ENCODE data around the gene PRG3.
"Not testable (repeated sequence)": the region's sequence is repeated elsewhere in the genome, so short reads cannot be mapped to it uniquely, and the experiment has no call there.

Gene PRG3

DNA sequence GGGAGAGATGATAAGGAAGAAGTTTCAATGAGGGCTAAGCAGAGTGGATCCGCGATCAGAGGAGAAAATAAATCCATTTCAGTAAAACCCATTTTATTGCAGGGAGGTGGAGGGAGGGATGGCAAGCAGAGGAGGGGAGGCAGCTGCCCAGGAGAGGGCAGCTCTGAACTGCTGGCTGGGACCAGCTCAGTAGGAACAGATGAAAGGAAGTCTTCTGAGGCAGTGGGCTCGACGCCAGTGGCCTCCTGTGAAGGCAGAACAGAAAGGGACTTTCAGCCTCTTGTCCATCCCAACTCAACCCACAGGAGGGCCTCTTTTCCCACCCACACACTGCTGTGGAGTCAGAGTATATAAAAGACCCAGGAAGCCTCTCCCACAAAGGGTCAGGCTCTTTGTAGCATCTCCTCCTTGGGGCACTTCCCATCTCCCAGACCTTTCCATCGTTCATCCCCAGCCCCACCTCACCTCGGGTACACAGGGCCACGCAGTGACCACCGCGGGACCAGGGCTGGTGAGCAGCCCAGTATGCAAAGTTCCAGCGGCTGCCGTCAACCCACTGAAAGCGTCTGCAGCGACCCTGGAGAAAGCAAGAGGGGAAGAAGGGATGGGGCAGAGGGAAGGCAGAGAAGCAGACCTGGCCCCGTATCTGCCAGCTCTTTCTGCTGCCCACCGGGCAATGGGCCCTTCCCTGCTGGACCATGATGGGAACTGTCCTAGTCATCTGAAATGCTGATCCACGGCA, 6.5 kb upstream of the PRG3 start:
- DNase-seq (ENCODE audit: low spot score) = no peak

DNA sequence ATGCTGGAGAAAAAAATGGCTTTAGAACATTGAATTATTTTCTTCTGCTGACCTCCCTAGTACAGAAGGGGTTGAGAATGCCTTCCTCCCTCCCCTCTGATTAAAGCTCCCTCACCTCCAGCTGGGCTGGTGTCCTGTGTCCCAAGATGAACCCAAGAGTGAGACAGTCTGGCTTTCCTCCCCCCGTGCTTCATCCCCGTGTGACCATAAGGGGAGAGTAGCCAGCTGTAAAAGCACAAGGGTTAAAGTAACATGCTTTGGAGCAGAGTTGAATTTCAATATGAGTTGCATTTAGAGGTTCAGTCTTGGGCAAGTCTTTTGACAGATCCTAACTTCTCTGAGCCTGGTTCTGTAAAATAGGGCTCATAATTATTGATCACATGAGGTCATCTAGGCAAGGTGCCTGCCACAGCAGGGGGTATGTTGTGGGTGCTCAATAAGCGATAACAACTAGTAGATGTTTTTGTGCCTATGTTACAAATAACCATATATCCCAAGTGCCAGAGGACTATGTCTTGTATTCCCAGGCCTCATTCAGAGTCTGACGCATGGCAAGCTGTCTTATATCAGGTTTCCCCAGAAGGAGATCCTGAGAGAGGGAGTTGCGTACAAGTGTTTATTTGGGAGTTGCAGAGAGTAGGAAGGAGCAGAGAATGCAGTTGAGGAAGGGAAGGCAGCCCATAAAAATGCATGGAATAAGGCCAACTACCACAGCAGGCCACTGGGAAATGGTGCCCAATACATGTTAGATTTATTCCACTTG, 5.4 kb upstream of the PRG3 start:
- no peak for DNase-seq (ENCODE audit: low spot score)

DNA sequence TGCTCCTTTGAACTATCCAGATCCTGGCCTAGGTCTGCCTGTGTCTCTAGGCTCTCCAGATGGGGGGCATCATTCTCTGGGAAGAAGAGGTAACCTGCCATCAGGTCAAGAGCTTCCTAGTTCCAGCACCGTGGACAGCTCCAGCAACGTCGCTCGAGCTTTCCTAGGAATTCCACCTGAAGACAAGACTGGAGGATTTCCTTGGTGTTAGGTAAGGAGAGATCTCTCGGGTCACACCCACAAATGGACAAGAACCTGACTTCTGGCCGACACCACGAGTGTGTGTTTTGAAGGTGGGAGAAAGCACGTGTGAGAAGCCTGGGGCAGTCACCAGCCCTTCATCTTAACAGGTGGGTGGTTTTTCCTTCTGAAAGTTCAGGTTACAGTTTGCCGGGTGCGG, 1.2 kb downstream of the PRG3 start:
- no peak for DNase-seq (ENCODE audit: low spot score)

DNA sequence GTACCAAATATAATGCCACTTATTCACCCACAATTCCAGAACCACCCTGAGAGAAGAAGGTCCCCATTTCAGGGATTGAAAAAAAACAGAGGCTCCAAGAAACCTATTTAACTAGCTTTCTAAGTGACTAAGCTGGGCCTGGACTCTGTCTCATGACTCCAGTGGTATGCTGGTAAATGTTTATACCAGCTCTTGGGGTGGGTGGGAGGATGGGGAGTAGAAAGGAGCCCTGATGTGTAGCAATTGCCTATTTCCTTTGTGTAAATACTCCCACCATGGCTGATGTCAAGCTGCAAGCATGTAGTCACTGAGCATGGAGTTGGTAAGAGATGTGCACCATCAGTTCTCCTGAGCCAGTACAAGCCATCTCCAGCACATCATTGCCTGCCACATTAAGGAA, 2.8 kb downstream of the PRG3 start:
- DNase-seq (ENCODE audit: low spot score) = no peak

DNA sequence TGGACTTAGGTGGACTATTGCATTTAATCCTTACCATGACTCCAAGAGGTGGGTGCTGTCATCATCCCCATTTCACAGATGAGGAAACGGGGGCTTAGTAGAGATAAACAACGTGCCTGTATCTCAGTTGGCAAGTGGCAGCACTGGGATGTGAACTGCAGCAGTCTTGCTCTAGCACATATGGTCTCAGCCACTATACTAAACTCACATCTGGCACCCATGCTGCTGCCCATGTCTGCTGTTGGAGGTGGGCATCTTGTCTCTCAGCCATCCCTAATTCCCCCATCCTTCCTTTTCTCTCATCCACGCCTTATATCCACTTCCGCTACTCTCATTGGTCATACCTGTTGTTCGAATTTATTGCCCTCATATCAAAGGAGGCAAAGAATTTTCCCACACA, 3.8 kb downstream of the PRG3 start:
- DNase-seq (ENCODE audit: low spot score) = no peak

DNA sequence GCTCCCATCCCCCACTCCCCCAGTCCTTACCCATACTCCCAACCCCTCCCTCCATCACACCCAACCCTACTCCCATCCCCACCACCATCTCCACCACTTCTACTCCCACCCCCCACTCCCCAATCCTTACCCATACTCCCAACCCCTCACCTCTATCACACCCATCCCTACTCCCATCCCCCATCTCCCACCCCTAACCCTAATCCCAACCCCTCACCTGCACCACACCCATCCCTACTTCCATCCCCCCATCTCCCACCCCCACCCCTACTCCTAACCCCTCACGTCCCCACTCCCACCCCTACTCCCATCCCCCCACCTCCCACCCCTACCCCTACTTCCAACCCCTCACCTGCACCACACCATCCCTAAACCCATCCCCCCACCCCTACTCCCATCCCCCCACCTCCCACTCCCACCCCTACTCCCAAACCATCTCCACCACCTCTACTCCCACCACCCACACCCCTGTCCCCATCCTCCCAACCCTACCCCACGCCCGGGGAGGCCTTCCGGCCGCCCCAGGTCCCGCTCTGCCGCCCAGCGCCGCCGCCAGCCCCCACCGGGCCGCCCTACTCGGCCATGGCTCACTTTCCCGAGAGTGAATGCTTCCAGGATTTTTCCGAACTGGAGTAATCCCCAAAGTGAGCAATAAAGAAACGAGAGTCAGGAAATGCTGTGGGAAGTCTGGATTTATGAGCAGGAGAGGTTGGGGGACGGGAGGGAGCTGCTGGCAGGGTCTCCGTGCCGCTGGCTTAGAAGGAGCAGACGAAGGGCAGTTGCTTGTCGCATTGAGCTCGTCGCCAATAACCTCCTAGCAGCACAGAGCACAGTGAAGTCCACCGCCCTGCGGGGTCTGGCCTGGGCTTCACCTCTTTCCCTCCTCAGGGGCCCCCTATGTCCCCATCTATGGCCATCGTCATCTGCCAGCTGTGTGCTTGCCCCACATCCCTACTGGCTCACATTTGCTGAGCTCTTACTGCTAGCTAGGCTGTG, 4.6 kb downstream of the PRG3 start:
- no peak for DNase-seq (ENCODE audit: low spot score)

DNA sequence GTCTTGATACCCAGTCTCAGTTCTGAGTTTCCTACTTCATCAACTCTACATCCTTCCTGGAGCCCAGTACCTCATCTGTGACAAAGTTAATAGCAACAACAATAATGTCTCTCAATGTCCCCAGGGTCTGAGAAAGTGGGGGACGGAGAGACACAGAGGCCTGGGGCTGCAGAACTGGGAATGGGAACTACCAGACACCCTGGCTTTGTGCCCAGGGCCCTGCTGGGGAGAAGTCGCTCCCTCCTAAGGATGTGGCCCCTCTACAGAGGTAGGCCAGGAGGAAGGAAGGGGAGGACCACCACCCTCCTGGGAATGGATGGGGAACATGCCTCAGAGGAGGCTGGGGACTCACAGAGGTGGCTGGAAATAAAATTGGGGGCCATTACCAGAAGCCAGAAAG, 5.5 kb downstream of the PRG3 start:
- no peak for DNase-seq (ENCODE audit: low spot score)

DNA sequence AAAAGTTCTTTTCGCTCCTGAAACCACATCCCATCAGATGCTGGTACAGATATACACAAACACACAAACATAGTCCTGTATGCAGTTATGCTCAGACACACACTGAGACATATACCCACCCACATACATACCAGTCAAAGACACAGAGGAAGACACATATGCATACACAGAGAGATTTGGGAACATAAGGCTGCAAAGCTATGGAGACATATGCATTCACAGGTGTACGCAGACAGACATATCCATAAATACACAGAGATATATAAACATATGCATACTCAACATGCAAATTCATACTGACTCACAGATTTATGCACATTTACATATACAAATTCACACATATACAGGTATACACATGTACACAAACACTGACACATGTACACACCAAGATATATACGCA, 6.0 kb downstream of the PRG3 start:
- DNase-seq (ENCODE audit: low spot score) = no peak

DNA sequence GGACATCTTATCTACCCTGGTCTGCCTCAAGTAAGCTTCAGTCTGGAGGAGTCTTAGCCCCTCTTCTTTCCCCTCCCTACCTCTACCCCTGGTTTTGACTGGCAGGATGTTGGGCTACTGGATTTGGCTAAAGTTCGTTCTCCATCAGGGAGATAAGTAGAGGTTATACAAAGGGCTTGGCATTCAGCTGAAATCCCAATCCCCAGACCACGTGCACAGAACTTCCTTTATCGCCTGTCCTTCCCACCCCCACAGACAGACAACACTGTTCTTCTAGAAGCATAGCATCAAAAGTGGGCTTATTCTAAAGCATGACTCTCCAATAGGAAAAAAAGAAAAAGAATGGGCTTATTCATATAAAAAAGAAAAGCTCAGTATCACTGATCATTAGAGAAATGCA, 7.8 kb downstream of the PRG3 start:
- DNase-seq (ENCODE audit: low spot score) = no peak

DNA sequence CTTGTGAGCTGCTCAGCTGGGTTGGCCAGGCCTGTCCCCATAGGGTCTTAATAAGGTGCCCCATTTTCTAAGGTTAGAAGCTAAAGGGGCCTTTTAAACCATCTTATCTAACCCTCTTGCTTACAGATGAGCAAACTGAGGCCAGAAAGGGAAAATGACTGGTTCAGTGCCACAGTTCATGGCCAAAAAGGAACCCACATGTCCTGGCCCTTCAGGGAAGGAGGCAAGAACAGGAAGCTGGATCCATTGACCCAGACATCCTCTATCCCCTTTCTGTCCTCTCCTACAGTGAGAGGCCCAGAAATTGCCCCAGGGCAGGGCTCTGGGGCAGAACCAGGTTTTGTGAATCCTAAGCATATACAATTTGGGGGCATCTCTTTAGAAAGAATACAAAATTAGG, 10.0 kb downstream of the PRG3 start:
- DNase-seq (ENCODE audit: low spot score) = no peak

DNA sequence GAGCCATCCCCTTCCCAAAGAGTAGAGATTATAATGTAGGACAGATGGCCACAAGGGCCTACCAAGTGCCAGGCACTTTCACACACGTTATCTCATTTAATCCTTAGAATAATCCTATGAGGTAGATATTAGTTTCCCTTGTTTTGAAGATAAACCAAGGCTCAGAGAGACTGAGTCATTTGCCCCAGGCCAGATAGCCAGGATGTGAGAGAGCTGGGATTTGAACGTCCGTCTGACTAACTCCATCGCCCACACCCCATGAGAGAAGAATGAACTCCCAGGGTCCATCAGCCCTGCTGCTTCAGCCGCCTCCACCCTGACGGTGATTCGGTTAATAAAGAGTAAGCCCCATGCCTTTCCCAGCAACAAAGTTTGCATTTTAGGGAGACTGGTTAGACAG, 10.7 kb downstream of the PRG3 start:
- no peak for DNase-seq (ENCODE audit: low spot score)

DNA sequence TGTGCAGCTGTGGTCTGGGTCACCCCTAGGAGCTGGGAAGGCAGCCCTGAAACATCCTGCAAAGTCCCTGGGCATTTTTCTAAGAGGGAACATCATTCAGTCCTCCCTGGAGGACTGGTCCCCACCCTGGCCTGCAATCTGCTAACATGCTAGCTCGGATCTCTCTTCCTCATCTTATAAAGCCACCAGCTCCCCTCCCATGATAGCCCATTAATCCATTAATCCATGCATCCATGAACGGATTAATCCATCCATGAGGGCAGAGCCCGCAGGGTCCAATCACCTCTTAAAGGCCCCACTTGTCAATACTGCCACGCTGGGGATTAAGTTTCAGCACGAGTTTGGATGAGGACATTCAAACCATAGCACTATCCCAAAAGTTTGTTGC, 12.1 kb downstream of the PRG3 start:
- DNase-seq (ENCODE audit: low spot score) = no peak

DNA sequence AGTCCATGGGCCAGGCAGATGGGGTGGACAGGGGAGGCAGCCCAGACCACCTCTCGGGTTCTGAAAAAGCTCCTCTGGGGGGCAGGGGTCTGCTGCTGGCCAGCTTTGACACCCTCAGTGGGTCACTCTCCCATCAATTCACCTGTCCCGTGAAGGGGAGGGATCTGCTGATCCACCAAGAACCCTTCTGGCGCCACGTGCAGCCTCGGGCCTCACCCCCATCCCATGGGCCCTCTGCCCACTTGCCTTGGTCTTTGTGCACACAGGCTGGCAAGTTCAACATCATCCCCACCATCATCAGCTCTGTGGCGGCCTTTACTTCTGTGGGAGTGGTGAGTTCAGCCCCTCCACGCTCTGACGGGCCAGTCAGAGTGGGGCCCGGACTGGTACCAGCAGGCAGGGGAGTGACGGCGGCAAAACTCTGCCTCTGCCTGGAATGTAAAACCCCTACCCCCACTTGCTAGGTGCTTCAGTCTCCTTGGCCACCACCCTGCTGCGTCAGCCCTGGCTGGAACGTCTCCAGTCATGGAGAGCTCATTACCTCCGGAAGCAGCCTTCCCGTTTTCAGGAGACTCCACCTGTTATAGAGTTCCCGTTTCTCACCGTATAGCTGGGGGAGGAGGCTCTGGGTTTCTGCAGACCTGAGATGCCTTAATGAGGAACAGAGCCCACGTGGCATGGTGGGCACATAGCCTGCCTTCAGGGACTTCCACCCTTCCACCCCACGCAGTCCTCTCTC, 12.7 kb downstream of the PRG3 start:
- DNase-seq (ENCODE audit: low spot score) = no peak

DNA sequence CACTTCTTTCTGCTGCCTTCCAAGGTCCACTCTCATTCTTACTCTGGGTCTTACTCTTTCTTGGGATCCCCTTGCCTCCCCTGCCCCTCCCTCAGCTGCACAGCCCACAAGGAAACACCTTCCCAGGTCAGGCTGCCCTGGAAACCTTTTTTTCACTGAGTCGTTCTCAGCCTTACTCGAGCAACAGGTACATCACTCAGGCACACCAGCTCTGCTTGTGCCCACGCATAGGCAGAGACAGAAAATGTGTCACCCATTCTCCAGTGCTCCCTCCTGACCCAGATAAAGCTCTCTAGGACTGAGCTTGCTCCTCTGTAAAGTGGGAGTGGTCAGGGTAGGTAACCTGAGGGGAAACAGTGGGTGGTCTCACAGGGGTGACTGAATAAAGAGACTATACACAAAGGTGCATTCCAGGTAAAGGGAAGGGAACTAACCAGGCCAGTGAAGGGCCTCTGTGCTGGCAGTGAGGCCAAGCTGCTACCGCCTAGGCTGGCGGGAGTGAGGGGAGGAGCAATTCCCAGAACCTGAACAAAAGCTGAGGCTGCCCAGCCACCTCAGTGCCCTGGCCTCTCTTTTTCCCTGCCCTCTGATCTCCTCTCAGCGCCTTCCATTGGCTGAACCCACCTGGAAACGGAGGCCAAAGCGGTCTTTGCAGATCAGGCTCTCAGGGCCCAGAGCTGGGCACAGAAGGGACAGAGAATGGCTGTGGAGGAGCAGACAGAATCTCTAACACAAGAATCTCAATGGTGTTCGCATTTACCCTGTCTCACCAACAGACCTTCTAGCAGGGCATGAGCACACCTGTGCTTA, 15.9 kb downstream of the PRG3 start:
- DNase-seq (ENCODE audit: low spot score) = no peak

DNA sequence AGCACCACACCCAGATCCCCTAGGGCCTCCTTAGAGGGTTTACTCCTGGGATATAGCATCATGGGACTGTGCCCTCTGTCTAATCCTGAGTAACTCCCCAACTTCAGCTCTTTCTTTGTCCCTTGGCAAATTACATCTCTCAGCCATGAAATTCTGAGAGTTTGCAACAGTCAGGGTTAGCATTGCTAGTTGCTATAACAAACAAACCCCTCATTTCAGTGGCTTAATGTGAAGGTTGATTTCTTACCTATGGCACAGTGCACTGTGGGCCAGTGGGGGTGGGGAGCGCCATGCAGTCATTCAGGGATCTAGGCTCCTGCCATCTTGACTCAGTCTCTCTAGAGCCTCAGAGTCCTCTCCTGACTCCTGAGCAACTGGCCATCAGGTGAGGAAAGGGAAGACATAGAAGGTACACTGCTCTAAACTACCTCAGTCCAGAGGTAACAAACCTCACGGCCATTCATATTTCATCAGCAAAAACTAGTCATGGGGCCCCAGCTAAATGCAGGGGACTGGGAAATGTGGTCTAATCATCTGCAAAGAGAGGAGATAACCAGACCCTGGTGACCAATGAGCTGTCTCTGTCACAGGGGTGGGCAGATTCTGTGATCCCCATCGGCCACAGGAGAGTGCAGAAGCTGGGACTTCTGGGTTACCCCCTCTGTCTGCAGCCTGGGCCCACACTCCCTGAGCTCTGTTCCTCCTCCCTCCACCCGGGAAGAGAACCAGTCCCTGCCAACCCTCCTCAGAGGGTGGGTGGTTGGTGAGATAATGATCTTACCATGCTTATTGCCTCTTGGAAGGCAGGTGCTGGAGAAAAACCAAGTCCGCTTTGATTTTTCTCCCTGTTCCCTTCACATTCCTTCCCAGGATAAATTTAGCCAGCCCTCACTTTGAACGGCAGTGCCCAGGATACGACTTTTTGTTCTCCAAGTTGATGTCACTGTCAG, 17.5 kb downstream of the PRG3 start:
- DNase-seq (ENCODE audit: low spot score) = no peak

DNA sequence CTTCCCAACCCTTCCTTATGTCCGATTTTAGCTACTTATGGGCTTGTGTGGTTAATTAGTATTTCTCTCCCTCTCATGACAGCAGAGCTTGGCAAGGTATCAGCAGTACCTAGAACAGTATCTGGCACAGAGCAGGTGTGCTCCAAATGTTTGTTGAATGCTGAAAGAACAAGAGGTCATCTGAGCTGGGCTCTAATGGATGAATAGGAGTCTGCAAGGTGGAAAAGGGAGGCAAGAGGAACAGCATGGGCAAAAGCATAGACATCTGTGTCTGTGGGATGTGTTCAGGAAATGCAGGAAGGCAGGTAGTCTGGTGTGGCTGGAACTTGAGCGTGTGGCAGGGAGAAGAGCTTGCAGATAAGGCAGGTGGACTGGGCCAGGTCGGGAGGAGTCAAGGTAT, 19.0 kb downstream of the PRG3 start:
- no peak for DNase-seq (ENCODE audit: low spot score)

DNA sequence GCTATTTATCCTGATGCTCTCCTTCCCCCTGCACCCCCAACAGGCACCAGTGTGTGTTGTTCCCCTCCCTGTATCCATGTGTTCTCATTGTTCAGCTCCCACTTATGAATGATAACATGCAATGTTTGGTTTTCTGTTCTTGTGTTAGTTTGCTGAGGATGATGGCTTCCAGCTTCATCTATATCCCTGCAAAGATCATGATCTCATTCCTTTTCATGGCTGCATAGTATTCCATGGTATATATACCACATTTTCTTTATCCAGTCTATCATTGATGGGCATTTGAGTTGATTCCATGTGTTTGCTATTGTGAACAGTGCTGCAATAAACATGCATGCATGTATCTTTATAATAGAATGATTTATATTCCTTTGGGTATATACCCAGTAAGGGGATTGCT, 19.5 kb downstream of the PRG3 start:
- DNase-seq (ENCODE audit: low spot score) = not testable (repeated sequence)

DNA sequence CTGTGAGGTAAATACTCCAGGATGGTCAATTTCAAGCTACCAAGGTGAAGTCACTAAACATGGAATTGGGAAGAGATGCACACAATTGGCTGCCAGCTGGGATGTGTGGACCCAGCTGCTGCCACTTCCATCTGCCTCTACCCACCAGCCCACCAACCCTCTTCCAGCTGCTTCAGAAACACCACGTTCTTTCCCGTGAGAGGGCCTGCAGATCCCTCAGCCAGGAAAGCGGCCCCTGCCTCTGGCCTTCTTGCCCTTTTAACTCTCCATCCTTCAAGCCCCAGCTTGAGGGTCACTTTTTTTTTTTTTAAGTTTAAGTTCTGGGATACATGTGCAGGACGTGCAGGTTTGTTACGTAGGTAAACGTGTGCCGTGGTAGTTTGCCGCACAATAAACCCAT, 20.0 kb downstream of the PRG3 start:
- DNase-seq (ENCODE audit: low spot score) = no peak

DNA sequence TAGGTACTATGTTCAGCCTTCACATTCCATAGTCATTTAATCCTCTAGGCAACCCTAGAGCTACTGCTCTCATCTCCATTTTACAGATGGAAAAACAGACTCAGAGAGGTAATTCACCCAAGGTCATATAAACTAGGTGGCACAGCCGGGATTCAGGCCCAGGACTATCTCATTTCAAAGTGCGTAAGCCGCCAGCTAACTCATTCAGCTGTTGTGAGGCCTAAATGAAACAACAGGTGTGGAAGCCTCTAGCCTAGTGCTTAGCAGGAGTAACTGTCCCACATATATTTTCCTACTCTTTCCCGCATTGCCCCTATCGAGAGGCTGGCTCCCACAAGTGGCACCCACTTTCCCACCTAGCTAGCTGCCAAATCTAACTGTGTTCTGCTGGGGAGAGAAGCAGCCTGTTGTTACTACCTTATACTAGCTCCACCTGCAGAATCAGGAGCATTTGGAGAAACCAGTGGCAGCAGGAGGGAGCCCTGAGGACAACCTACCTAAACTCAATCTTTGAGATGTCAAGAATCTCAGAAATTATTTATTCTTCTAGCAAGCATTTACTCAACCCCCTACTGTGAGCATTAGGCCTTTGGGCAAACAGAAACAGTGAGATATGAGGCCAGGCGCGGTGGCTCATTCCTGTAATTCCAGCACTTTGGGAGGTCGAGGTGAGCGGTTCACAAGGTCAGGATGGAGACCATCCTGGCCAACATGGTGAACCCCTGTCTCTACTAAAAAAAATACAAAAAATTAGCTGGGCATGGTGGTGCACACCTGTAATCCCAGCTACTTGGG, 20.9 kb downstream of the PRG3 start:
- DNase-seq (ENCODE audit: low spot score) = no peak

All from CD4-positive, alpha-beta T cell treated with Interleukin-15 for 4 hours (primary cell).